ENCODE data around the gene MYBBP1A. TPM values are rescaled to one million over a fixed set of nuclear protein-coding genes. Genes with fewer than 3 reads are reported as not detected.

Gene MYBBP1A
- total and polyA plus RNA-seq, 12 donors = 18.7 to 30.3 (median 23.4) TPM

GRCh38 chr17:4562015-4562969 lies 7.1 kb upstream of the MYBBP1A start:
- no peak for DNase-seq
- no peaks in the 10 kb centered on the region for H3K36me3 ChIP-seq
- WGBS, 2 donors = 63 to 70% methylated on average over 8 of the region's 8 CpGs
- intact Hi-C loops (cut with DNase I) = loop anchor here in 1 of 10 donors (5.0 kb wide), 1 partner anchor 325 kb away; no protein-coding TSS in a partner anchor
- no peak for TF ChIP-seq CTCF (IDR thresholded peaks at IDR 0.05)
- ATAC-seq = peak in 1 of 8 donors; percentile 13
- peaks cover 0 to 32% (median 15%) of the 10 kb centered on the region in 9 donors for H3K4me1 ChIP-seq
- peak overlapping the region in 4 of 10 donors; percentile 4 to 39 (median 20) for H3K27ac ChIP-seq
- no peaks in the 10 kb centered on the region for H3K9me3 ChIP-seq
- H3K27me3 ChIP-seq = no peaks in the 10 kb centered on the region
- H3K4me3 ChIP-seq = no peak overlapping the region

- Histone ChIP-seq H3K4me3 (no peak overlapping the region), H3K4me1 (peaks cover 1 to 33% (median 17%) of the 10 kb centered on the region in 9 donors), H3K9me3 (no peaks in the 10 kb centered on the region), H3K36me3 (no peaks in the 10 kb centered on the region), H3K27ac (no peak overlapping the region), H3K27me3 (no peaks in the 10 kb centered on the region)
- ATAC-seq (no peak), DNase-seq (no peak)
- 69 to 76% methylated on average over 11 of the region's 11 CpGs for WGBS, 2 donors
- no peak for TF ChIP-seq CTCF (IDR thresholded peaks at IDR 0.05)
- intact Hi-C loops (cut with DNase I) = loop anchor here in 1 of 10 donors (5.0 kb wide), 1 partner anchor 326 kb away; no protein-coding TSS in a partner anchor
These were observed 5.7 kb upstream of the MYBBP1A start for GRCh38 chr17:4560837-4561256.

GRCh38 chr17:4560421-4560820 lies 5.2 kb upstream of the MYBBP1A start, which contains the start of gene GGT6:
Gene GGT6, minus strand, starts transcription at chr17:4560577. Its CDS starts 56 bp downstream, at chr17:4560521.
- H3K4me1 ChIP-seq = peaks cover 3 to 31% (median 17%) of the 10 kb centered on the region in 9 donors
- no peak for DNase-seq
- H3K27me3 ChIP-seq = no peaks in the 10 kb centered on the region
- no peaks in the 10 kb centered on the region for H3K9me3 ChIP-seq
- ATAC-seq = no peak
- TF ChIP-seq CTCF (IDR thresholded peaks at IDR 0.05) = no peak
- intact Hi-C loops (cut with DNase I) = loop anchor here in 1 of 10 donors (5.0 kb wide), 1 partner anchor 327 kb away; no protein-coding TSS in a partner anchor
- H3K27ac ChIP-seq = no peak within 1 kb of the TSS
- WGBS, 2 donors = 81 to 88% methylated on average over 12 of the region's 12 CpGs
- H3K4me3 ChIP-seq = no peak within 1 kb of the TSS
- H3K36me3 ChIP-seq = no peaks in the 10 kb centered on the region

- ATAC-seq (no peak), DNase-seq (no peak)
- intact Hi-C loops (cut with DNase I) = loop anchor here in 4 of 10 donors (5.0 to 10.0 kb wide), 3 partner anchors 65 to 327 kb away; partner anchors contain the start of gene SPNS2 (in 1 of the 4)
- Histone ChIP-seq H3K36me3 (no peaks in the 10 kb centered on the region), H3K4me1 (peaks cover 3 to 28% (median 14%) of the 10 kb centered on the region in 9 donors), H3K4me3 (no peak overlapping the region), H3K9me3 (no peaks in the 10 kb centered on the region), H3K27me3 (no peaks in the 10 kb centered on the region), H3K27ac (no peak overlapping the region)
- no peak for TF ChIP-seq CTCF (IDR thresholded peaks at IDR 0.05)
- WGBS, 2 donors = 95 to 98% methylated on average over 5 of the region's 5 CpGs
These were observed 4.8 kb upstream of the MYBBP1A start for GRCh38 chr17:4559966-4560365.

Data from heart right ventricle (tissue), 16 donors.